WTC11 (cell line): ENCODE data around the gene CDH13. TPM values are rescaled to one million over a fixed set of nuclear protein-coding genes. Genes with fewer than 3 reads are reported as not detected.

ENCODE experiments used
- ATAC-seq: fragments of 200-7000 bp; cut with Tn5 transposase; 2 replicates; pipeline ENCODE4 v1.10.0; 2021; ENCODE audit warnings: mild to moderate bottlenecking, moderate library complexity
- CTCF ChIA-PET: fragments of 300-600 bp; sonication (Branson Sonifier 250); formaldehyde crosslinking; loops from one replicate; lab custom pipeline; 2021; ENCODE audit warnings: antibody characterized with exemption; lab: Charles Lee
- POLR2A ChIA-PET: fragments of 350-600 bp; sonication (Branson Sonifier 250); formaldehyde crosslinking; loops from one replicate; lab custom pipeline; 2021; ENCODE audit warnings: antibody characterized with exemption; lab: Charles Lee
- DNase-seq: peaks from one replicate; pipeline ENCODE4 v3.0.0; 2021; ENCODE audit warnings: low spot score
- H3K27ac Mint-ChIP-seq: 2 replicates; pipeline ENCODE4 v1.8.0; 2021; ENCODE audit warnings: mixed read lengths
- H3K27me3 Mint-ChIP-seq: 2 replicates; pipeline ENCODE4 v1.8.0; 2021; ENCODE audit warnings: low read depth, mild to moderate bottlenecking, moderate library complexity, mixed read lengths
- H3K36me3 Mint-ChIP-seq: 2 replicates; pipeline ENCODE4 v1.8.0; 2021; ENCODE audit warnings: mixed read lengths
- H3K4me1 Mint-ChIP-seq: 2 replicates; pipeline ENCODE4 v1.8.0; 2022; ENCODE audit warnings: mixed read lengths
- H3K4me3 Mint-ChIP-seq: 2 replicates; pipeline ENCODE4 v1.8.0; 2021; ENCODE audit warnings: mild to moderate bottlenecking, moderate library complexity, mixed read lengths
- H3K9me3 Mint-ChIP-seq: 2 replicates; pipeline ENCODE4 v1.8.0; 2021; ENCODE audit warnings: mixed read lengths
- CREB1 ChIP-seq: sonication (generic); formaldehyde crosslinking; IDR thresholded peaks from 2 replicates; pipeline ENCODE4 v1.8.0; 2023; ENCODE audit warnings: mild to moderate bottlenecking, missing genetic modification reagents
- ERG ChIP-seq: fragments of 250-450 bp; sonication (Bioruptor Pico); IDR thresholded peaks from 2 replicates; pipeline ENCODE4 v1.8.0; 2021; ENCODE audit warnings: mild to moderate bottlenecking
- HMGA2 ChIP-seq: fragments of 250-450 bp; sonication (Bioruptor Pico); IDR thresholded peaks from 2 replicates; pipeline ENCODE4 v1.4.0; 2021; ENCODE audit warnings: mild to moderate bottlenecking, moderate library complexity
- NFATC4 ChIP-seq: fragments of 250-450 bp; sonication (Bioruptor Pico); IDR thresholded peaks from 2 replicates; pipeline ENCODE4 v1.9.0; 2021; ENCODE audit warnings: mild to moderate bottlenecking
- PREB ChIP-seq: sonication (generic); formaldehyde crosslinking; IDR thresholded peaks from 2 replicates; pipeline ENCODE4 v1.8.1; 2022; ENCODE audit warnings: mild to moderate bottlenecking, missing genetic modification reagents, moderate library complexity, borderline replicate concordance
- PRRX2 ChIP-seq: fragments of 250-450 bp; sonication (Bioruptor Pico); IDR thresholded peaks from 2 replicates; pipeline ENCODE4 v1.8.0; 2021; ENCODE audit warnings: mild to moderate bottlenecking
- STAT6 ChIP-seq: sonication (generic); formaldehyde crosslinking; conservative IDR thresholded peaks from 2 replicates; pipeline ENCODE4 v1.8.1; 2023; ENCODE audit warnings: mild to moderate bottlenecking, low read depth, missing genetic modification reagents, moderate library complexity
- USF2 ChIP-seq: sonication (generic); formaldehyde crosslinking; IDR thresholded peaks from 2 replicates; pipeline ENCODE4 v1.8.1; 2023; ENCODE audit warnings: mild to moderate bottlenecking, missing genetic modification reagents, moderate library complexity
- ZBTB43 ChIP-seq: sonication (generic); formaldehyde crosslinking; IDR thresholded peaks from 2 replicates; pipeline ENCODE4 v1.8.1; 2023; ENCODE audit warnings: mild to moderate bottlenecking, missing genetic modification reagents
- ZNF416 ChIP-seq: fragments of 250-450 bp; sonication (Bioruptor Pico); IDR thresholded peaks from 2 replicates; pipeline ENCODE4 v1.9.0; 2021; ENCODE audit warnings: mild to moderate bottlenecking, inconsistent platforms
- ZNF512 ChIP-seq: sonication (generic); formaldehyde crosslinking; IDR thresholded peaks from 2 replicates; pipeline ENCODE4 v1.8.1; 2022; ENCODE audit warnings: missing genetic modification reagents, borderline replicate concordance
- total RNA-seq: library from RNA; stranded (reverse); gene quantifications from 3 replicates; pipeline ENCODE4 v1.2.3, GENCODE V29; 2021

Gene CDH13
- total RNA-seq, 1 experiment from 2014 or later: 0.81 TPM

GRCh38 chr16:82682767-82683166, 56.0 kb downstream of the CDH13 start (continued):
- TF ChIP-seq NFATC4 (CRISPR knock-in tag): no peak

GRCh38 chr16:82684256-82684655, 57.5 kb downstream of the CDH13 start:
- ATAC-seq: no peak
- TF ChIP-seq HMGA2 (CRISPR knock-in tag): no peak
- TF ChIP-seq ERG (CRISPR knock-in tag): no peak
- no peak for TF ChIP-seq STAT6 (CRISPR knock-in tag)
- TF ChIP-seq CREB1 (CRISPR knock-in tag): no peak
- no peak for TF ChIP-seq USF2 (CRISPR knock-in tag)
- TF ChIP-seq PRRX2 (CRISPR knock-in tag): no peak
- TF ChIP-seq ZBTB43 (CRISPR knock-in tag): no peak
- no peak for TF ChIP-seq ZNF512 (CRISPR knock-in tag)
- no peak for TF ChIP-seq PREB (CRISPR knock-in tag)
- TF ChIP-seq ZNF416 (CRISPR knock-in tag): no peak
- H3K9me3 Mint-ChIP-seq: peaks cover 3% of the 10 kb centered on the region; the same call in 1 of the 2 replicates
- no peak overlapping the region for H3K27ac Mint-ChIP-seq
- DNase-seq: no peak
- ChIA-PET CTCF (no interaction called here), POLR2A (interaction anchor here (0.5 kb wide), 1 partner anchor 1180 kb away, joined by 4 read pairs; no protein-coding TSS in a partner anchor)
- no peaks in the 10 kb centered on the region for H3K36me3 Mint-ChIP-seq
- no peaks in the 10 kb centered on the region for H3K27me3 Mint-ChIP-seq
- no peak overlapping the region for H3K4me3 Mint-ChIP-seq
- no peaks in the 10 kb centered on the region for H3K4me1 Mint-ChIP-seq

- no peak for TF ChIP-seq ZNF512 (CRISPR knock-in tag)
- TF ChIP-seq, all 79 proteins: peak for 0
- DNase-seq (no peak), ATAC-seq (no peak)
- no peak overlapping the region for H3K4me3 Mint-ChIP-seq
- H3K27ac Mint-ChIP-seq: no peak overlapping the region; the same call in 1 of the 2 replicates
- H3K9me3 Mint-ChIP-seq: peaks cover 3% of the 10 kb centered on the region; the same call in 1 of the 2 replicates
- H3K4me1 Mint-ChIP-seq: peaks cover 4% of the 10 kb centered on the region; the same call in 1 of the 2 replicates
- no peaks in the 10 kb centered on the region for H3K27me3 Mint-ChIP-seq
- POLR2A ChIA-PET: no interaction called here
- H3K36me3 Mint-ChIP-seq: no peaks in the 10 kb centered on the region
- CTCF ChIA-PET: interaction anchor here (1.2 kb wide), 1 partner anchor 41 kb away, joined by 3 read pairs; no protein-coding TSS in a partner anchor
Observed at GRCh38 chr16:82685526-82685925, 58.8 kb downstream of the CDH13 start.
